ENCODE measurements around the gene BPIFA3. TPM values are rescaled to one million over a fixed set of nuclear protein-coding genes. Genes with fewer than 3 reads are reported as not detected.
"Not testable (repeated sequence)": the region's sequence is repeated elsewhere in the genome, so short reads cannot be mapped to it uniquely, and the experiment has no call there.

Gene BPIFA3
- total RNA-seq = not detected

- no peak for DNase-seq
- CTCF ChIA-PET = no interaction called here
- peaks cover 16% of the 10 kb centered on the region for H3K27me3 Mint-ChIP-seq
- no peak within 1 kb of the TSS for H3K4me3 Mint-ChIP-seq
- POLR2A ChIA-PET = no interaction called here
- H3K9me3 Mint-ChIP-seq = no peaks in the 10 kb centered on the region
- H3K4me1 Mint-ChIP-seq = no peaks in the 10 kb centered on the region
- no peaks in the 10 kb centered on the region for H3K36me3 Mint-ChIP-seq (ENCODE audit: low read depth)
- no peak within 1 kb of the TSS for H3K27ac Mint-ChIP-seq
Observed at GRCh38 chr20:33217052-33217451, at the start of gene BPIFA3. BPIFA3 (plus strand) TSS chr20:33217352; CDS start chr20:33217537, 185 bp downstream.

GRCh38 chr20:33167859-33168258, 49.3 kb upstream of the BPIFA3 start, which contains the start of gene BPIFA2:
BPIFA2 (plus strand) TSS chr20:33168159; CDS start chr20:33169146, 987 bp downstream.
- no peaks in the 10 kb centered on the region for H3K36me3 Mint-ChIP-seq (ENCODE audit: low read depth)
- POLR2A ChIA-PET = no interaction called here
- H3K27ac Mint-ChIP-seq = no peak within 1 kb of the TSS
- CTCF ChIA-PET = no interaction called here
- DNase-seq = no peak
- no peaks in the 10 kb centered on the region for H3K27me3 Mint-ChIP-seq
- no peak within 1 kb of the TSS for H3K4me3 Mint-ChIP-seq
- H3K4me1 Mint-ChIP-seq = no peaks in the 10 kb centered on the region
- H3K9me3 Mint-ChIP-seq = peaks cover 13% of the 10 kb centered on the region

- no peaks in the 10 kb centered on the region for H3K27me3 Mint-ChIP-seq
- ChIA-PET CTCF (interaction anchor here (0.6 to 1.5 kb wide), 3 partner anchors 18 to 293 kb away, joined by 3 read pairs; no protein-coding TSS in a partner anchor), POLR2A (no interaction called here)
- no peaks in the 10 kb centered on the region for H3K4me1 Mint-ChIP-seq
- no peak overlapping the region for H3K4me3 Mint-ChIP-seq
- DNase-seq = no peak
- no peaks in the 10 kb centered on the region for H3K36me3 Mint-ChIP-seq (ENCODE audit: low read depth)
- no peak overlapping the region for H3K27ac Mint-ChIP-seq
- H3K9me3 Mint-ChIP-seq = peaks cover 13% of the 10 kb centered on the region
Observed at GRCh38 chr20:33169176-33169794, 47.9 kb upstream of the BPIFA3 start.

- DNase-seq = no peak
- no peaks in the 10 kb centered on the region for H3K4me1 Mint-ChIP-seq
- H3K27me3 Mint-ChIP-seq = no peaks in the 10 kb centered on the region
- ChIA-PET CTCF (no interaction called here), POLR2A (no interaction called here)
- peaks cover 13% of the 10 kb centered on the region for H3K9me3 Mint-ChIP-seq
- H3K4me3 Mint-ChIP-seq = no peak overlapping the region
- no peak overlapping the region for H3K27ac Mint-ChIP-seq
- H3K36me3 Mint-ChIP-seq (ENCODE audit: low read depth) = no peaks in the 10 kb centered on the region
Observed at GRCh38 chr20:33172781-33173180, 44.4 kb upstream of the BPIFA3 start.

GRCh38 chr20:33175123-33175522, 42.0 kb upstream of the BPIFA3 start:
- H3K9me3 Mint-ChIP-seq = peaks cover 2% of the 10 kb centered on the region
- no peak overlapping the region for H3K27ac Mint-ChIP-seq
- ChIA-PET POLR2A (no interaction called here), CTCF (interaction anchor here (0.7 to 1.2 kb wide), 3 partner anchors 55 to 117 kb away, joined by 3 to 4 read pairs (median 3); no protein-coding TSS in a partner anchor)
- no peak overlapping the region for H3K4me3 Mint-ChIP-seq
- DNase-seq = no peak
- no peaks in the 10 kb centered on the region for H3K36me3 Mint-ChIP-seq (ENCODE audit: low read depth)
- no peaks in the 10 kb centered on the region for H3K4me1 Mint-ChIP-seq
- no peaks in the 10 kb centered on the region for H3K27me3 Mint-ChIP-seq

- CTCF ChIA-PET = interaction anchor here (1.2 kb wide), 1 partner anchor 116 kb away, joined by 3 read pairs; no protein-coding TSS in a partner anchor
- Mint-ChIP-seq H3K9me3 (no peaks in the 10 kb centered on the region), H3K4me1 (no peaks in the 10 kb centered on the region), H3K4me3 (no peak overlapping the region), H3K27me3 (no peaks in the 10 kb centered on the region), H3K27ac (no peak overlapping the region), H3K36me3 (ENCODE audit: low read depth) (no peaks in the 10 kb centered on the region)
- no peak for DNase-seq
- POLR2A ChIA-PET = no interaction called here
Observed at GRCh38 chr20:33176101-33176500, 41.1 kb upstream of the BPIFA3 start.

- ChIA-PET POLR2A (no interaction called here), CTCF (no interaction called here)
- Mint-ChIP-seq H3K4me3 (no peak overlapping the region), H3K4me1 (no peaks in the 10 kb centered on the region), H3K9me3 (no peaks in the 10 kb centered on the region), H3K36me3 (ENCODE audit: low read depth) (no peaks in the 10 kb centered on the region), H3K27me3 (no peaks in the 10 kb centered on the region), H3K27ac (no peak overlapping the region)
- DNase-seq = no peak
Observed at GRCh38 chr20:33177866-33178265, 39.3 kb upstream of the BPIFA3 start.

GRCh38 chr20:33178726-33179125, 38.4 kb upstream of the BPIFA3 start:
- Mint-ChIP-seq H3K4me3 (no peak overlapping the region), H3K36me3 (ENCODE audit: low read depth) (no peaks in the 10 kb centered on the region), H3K4me1 (no peaks in the 10 kb centered on the region), H3K27ac (no peak overlapping the region), H3K27me3 (no peaks in the 10 kb centered on the region), H3K9me3 (no peaks in the 10 kb centered on the region)
- CTCF ChIA-PET = no interaction called here
- POLR2A ChIA-PET = no interaction called here
- DNase-seq = no peak

GRCh38 chr20:33180169-33180568, 37.0 kb upstream of the BPIFA3 start:
- H3K36me3 Mint-ChIP-seq (ENCODE audit: low read depth) = no peaks in the 10 kb centered on the region
- H3K4me3 Mint-ChIP-seq = no peak overlapping the region
- ChIA-PET CTCF (no interaction called here), POLR2A (no interaction called here)
- no peak overlapping the region for H3K27ac Mint-ChIP-seq
- H3K9me3 Mint-ChIP-seq = no peaks in the 10 kb centered on the region
- DNase-seq = no peak
- H3K27me3 Mint-ChIP-seq = no peaks in the 10 kb centered on the region
- no peaks in the 10 kb centered on the region for H3K4me1 Mint-ChIP-seq

GRCh38 chr20:33181482-33182093, 35.6 kb upstream of the BPIFA3 start:
- no peak overlapping the region for H3K4me3 Mint-ChIP-seq
- DNase-seq = no peak
- H3K4me1 Mint-ChIP-seq = no peaks in the 10 kb centered on the region
- CTCF ChIA-PET = no interaction called here
- no peak overlapping the region for H3K27ac Mint-ChIP-seq
- POLR2A ChIA-PET = no interaction called here
- H3K27me3 Mint-ChIP-seq = no peaks in the 10 kb centered on the region
- H3K36me3 Mint-ChIP-seq (ENCODE audit: low read depth) = no peaks in the 10 kb centered on the region
- H3K9me3 Mint-ChIP-seq = no peaks in the 10 kb centered on the region

- Mint-ChIP-seq H3K27ac (no peak overlapping the region), H3K4me1 (no peaks in the 10 kb centered on the region), H3K36me3 (ENCODE audit: low read depth) (no peaks in the 10 kb centered on the region), H3K9me3 (no peaks in the 10 kb centered on the region), H3K4me3 (no peak overlapping the region), H3K27me3 (no peaks in the 10 kb centered on the region)
- DNase-seq = no peak
- ChIA-PET POLR2A (no interaction called here), CTCF (no interaction called here)
Observed at GRCh38 chr20:33183312-33183711, 33.8 kb upstream of the BPIFA3 start.

- POLR2A ChIA-PET; CTCF ChIA-PET; H3K27ac Mint-ChIP-seq; H3K4me3 Mint-ChIP-seq; H3K9me3 Mint-ChIP-seq; H3K27me3 Mint-ChIP-seq; H3K4me1 Mint-ChIP-seq; H3K36me3 Mint-ChIP-seq (ENCODE audit: low read depth); DNase-seq: not testable (repeated sequence)
Observed at GRCh38 chr20:33185031-33185590, 32.0 kb upstream of the BPIFA3 start.

GRCh38 chr20:33187491-33187890, 29.7 kb upstream of the BPIFA3 start:
- Mint-ChIP-seq H3K27ac (no peak overlapping the region), H3K9me3 (no peaks in the 10 kb centered on the region), H3K27me3 (peaks cover 6% of the 10 kb centered on the region), H3K4me3 (no peak overlapping the region), H3K36me3 (ENCODE audit: low read depth) (no peaks in the 10 kb centered on the region), H3K4me1 (no peaks in the 10 kb centered on the region)
- DNase-seq = no peak
- ChIA-PET CTCF (no interaction called here), POLR2A (no interaction called here)

GRCh38 chr20:33188421-33188820, 28.7 kb upstream of the BPIFA3 start:
- H3K27ac Mint-ChIP-seq = no peak overlapping the region
- H3K36me3 Mint-ChIP-seq (ENCODE audit: low read depth) = no peaks in the 10 kb centered on the region
- H3K4me1 Mint-ChIP-seq = no peaks in the 10 kb centered on the region
- no peaks in the 10 kb centered on the region for H3K9me3 Mint-ChIP-seq
- peaks cover 6% of the 10 kb centered on the region for H3K27me3 Mint-ChIP-seq
- DNase-seq = no peak
- H3K4me3 Mint-ChIP-seq = no peak overlapping the region
- ChIA-PET CTCF (no interaction called here), POLR2A (no interaction called here)
